Vagina (tissue), 2 donors: ENCODE results near the gene NAPB. TPM values are rescaled to one million over a fixed set of nuclear protein-coding genes. Genes with fewer than 3 reads are reported as not detected.

Experiments
- DNase-seq, 2 donors: peaks; one replicate each; pipeline ENCODE4 v3.0.0-alpha.2; 2017; ENCODE audit errors: extremely low spot score in 2 of 2
- H3K27ac ChIP-seq: fragments of 200-600 bp; sonication (generic); one replicate; pipeline ENCODE4 v1.5.1; 2019
- H3K27me3 ChIP-seq: fragments of 200-600 bp; sonication (generic); one replicate; pipeline ENCODE4 v1.5.1; 2019
- H3K36me3 ChIP-seq, 2 donors: fragments of 200-600 bp; sonication (generic); one replicate each; pipeline ENCODE4 v1.5.1; 2017 to 2019
- H3K4me1 ChIP-seq: fragments of 200-600 bp; sonication (generic); one replicate; pipeline ENCODE4 v1.5.1; 2019
- H3K4me3 ChIP-seq, 2 donors: fragments of 200-600 bp; sonication (generic); 1 replicate in 1 of 2; 2 replicates in 1 of 2; pipeline ENCODE4 v1.5.1; 2016 to 2019
- H3K9me3 ChIP-seq: fragments of 200-600 bp; sonication (generic); one replicate; pipeline ENCODE4 v1.5.1; 2019
- CTCF ChIP-seq, 3 experiments: fragments of 450-650 bp in 2 of 3; fragments of 200-600 bp in 1 of 3; sonication (generic) in 1 of 3; IDR thresholded peaks; one replicate each; pipeline ENCODE4 v1.5.1; 2017 to 2019; ENCODE audit warnings: antibody characterized with exemption in 3 of 3, mild to moderate bottlenecking in 2 of 3, moderate library complexity in 2 of 3
- POLR2A ChIP-seq, 2 donors: fragments of 450-650 bp; IDR thresholded peaks; one replicate each; pipeline ENCODE4 v1.6.1; 2017; ENCODE audit warnings: antibody characterized with exemption in 2 of 2, mild to moderate bottlenecking in 2 of 2, moderate library complexity in 2 of 2
- POLR2AphosphoS5 ChIP-seq, 2 donors: sonication (generic); formaldehyde crosslinking; IDR thresholded peaks; one replicate each; pipeline ENCODE4 v1.9.0; 2017; ENCODE audit warnings: antibody characterized with exemption in 2 of 2, mild to moderate bottlenecking in 2 of 2, low read depth in 1 of 2; ENCODE audit not compliant: insufficient read depth in 1 of 2
- intact Hi-C: fragments of 100-400 bp; cut with DNase I; formaldehyde crosslinking; loops from one replicate; pipeline ENCODE4 v1.15.1; 2023
- total RNA-seq: library from RNA; depleted of rRNA; stranded (reverse); fragments of >200 nt; gene quantifications from one replicate; pipeline ENCODE4 v1.2.3, GENCODE V29; 2016

Gene NAPB
- total RNA-seq, 1 donor from 2014 or later, result 28.5 TPM

- no peak for DNase-seq
- no peaks in the 10 kb centered on the region for H3K36me3 ChIP-seq
- no peaks in the 10 kb centered on the region for H3K27me3 ChIP-seq
- H3K9me3 ChIP-seq, result no peaks in the 10 kb centered on the region
- H3K27ac ChIP-seq, result no peak overlapping the region
- no peaks in the 10 kb centered on the region for H3K4me1 ChIP-seq
- TF ChIP-seq POLR2A (IDR thresholded peaks at IDR 0.05) (no peak), POLR2AphosphoS5 (IDR thresholded peaks at IDR 0.05; ENCODE audit: insufficient read depth in 1 of 2, low read depth in 1 of 2) (no peak), CTCF (IDR thresholded peaks at IDR 0.05) (no peak)
- no peak overlapping the region for H3K4me3 ChIP-seq
- intact Hi-C loops, result no loop called here
Observed at GRCh38 chr20:23337312-23337711, 84.0 kb downstream of the NAPB start.

DNA sequence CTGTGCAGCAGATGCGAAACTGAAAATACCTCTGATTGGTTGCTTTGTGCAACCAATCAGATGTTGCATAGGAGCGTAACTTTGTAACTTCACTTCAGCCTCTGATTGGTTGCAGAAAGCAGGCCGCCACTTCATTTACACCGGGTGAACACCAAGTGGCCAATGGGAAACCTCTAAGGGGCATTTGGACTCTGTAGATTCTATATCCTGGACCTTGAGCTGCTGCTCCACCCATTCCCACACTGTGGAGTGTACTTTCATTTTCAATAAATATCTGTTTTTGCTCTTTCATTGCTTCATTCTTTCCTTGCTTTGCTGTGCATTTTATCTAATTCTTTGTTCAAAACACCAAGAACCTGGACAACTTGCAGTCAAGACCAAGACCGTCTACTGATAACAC lies 84.8 kb downstream of the NAPB start:
- Histone ChIP-seq H3K4me1 (no peaks in the 10 kb centered on the region), H3K27me3 (no peaks in the 10 kb centered on the region), H3K27ac (no peak overlapping the region), H3K9me3 (no peaks in the 10 kb centered on the region), H3K4me3 (no peak overlapping the region), H3K36me3 (no peaks in the 10 kb centered on the region)
- intact Hi-C loops, result no loop called here
- no peak for TF ChIP-seq CTCF (IDR thresholded peaks at IDR 0.05)
- TF ChIP-seq POLR2AphosphoS5 (IDR thresholded peaks at IDR 0.05; ENCODE audit: insufficient read depth in 1 of 2, low read depth in 1 of 2), result no peak
- TF ChIP-seq POLR2A (IDR thresholded peaks at IDR 0.05), result no peak
- DNase-seq, result no peak

DNA sequence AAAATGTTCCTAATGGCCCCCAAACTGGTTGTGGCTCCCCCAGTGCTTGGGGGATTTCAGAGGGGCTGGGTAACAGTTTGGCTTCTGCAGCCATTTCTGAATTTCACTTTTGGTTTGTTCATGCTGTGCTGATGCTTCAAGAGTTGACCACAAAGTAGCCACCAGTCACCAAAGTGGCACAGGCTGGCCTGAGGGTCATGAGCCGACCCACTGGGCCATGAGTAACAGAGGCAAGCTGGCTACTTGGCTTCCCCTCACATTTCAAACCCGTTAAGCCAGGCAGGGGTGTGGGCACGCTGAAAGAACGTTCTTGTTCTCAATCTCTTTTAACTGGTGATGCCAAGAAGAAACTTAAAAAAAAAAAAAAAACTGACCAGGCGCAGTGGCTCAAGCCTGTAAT lies 85.8 kb downstream of the NAPB start:
- intact Hi-C loops, result no loop called here
- TF ChIP-seq POLR2A (IDR thresholded peaks at IDR 0.05) (no peak), POLR2AphosphoS5 (IDR thresholded peaks at IDR 0.05; ENCODE audit: insufficient read depth in 1 of 2, low read depth in 1 of 2) (no peak), CTCF (IDR thresholded peaks at IDR 0.05) (no peak)
- no peaks in the 10 kb centered on the region for H3K9me3 ChIP-seq
- H3K27ac ChIP-seq, result no peak overlapping the region
- no peak overlapping the region for H3K4me3 ChIP-seq
- H3K4me1 ChIP-seq, result no peaks in the 10 kb centered on the region
- H3K36me3 ChIP-seq, result no peaks in the 10 kb centered on the region
- DNase-seq, result no peak
- H3K27me3 ChIP-seq, result no peaks in the 10 kb centered on the region

DNA sequence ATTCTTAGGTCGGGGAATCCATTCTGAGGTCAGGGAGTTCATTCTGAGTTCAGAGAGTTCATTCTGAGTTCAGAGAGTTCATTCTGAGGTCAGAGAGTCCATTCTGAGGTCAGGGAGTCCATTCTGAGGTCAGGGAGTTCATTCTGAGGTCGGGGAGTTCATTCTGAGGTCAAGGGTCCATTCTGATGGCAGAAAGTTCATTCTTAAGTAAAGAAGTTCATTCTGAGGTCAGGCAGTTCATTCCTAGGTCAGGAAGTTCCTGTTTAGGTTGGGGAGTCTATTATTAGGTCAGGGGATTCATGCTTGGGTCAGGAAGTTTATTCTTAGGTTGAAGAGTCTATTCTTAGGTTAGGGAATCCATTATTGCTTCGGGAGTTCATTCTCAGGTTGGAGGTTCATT lies 87.2 kb downstream of the NAPB start:
- Histone ChIP-seq H3K36me3 (no peaks in the 10 kb centered on the region), H3K27me3 (no peaks in the 10 kb centered on the region), H3K9me3 (no peaks in the 10 kb centered on the region), H3K4me1 (no peaks in the 10 kb centered on the region), H3K27ac (no peak overlapping the region), H3K4me3 (no peak overlapping the region)
- no peak for DNase-seq
- intact Hi-C loops, result no loop called here
- TF ChIP-seq POLR2A (IDR thresholded peaks at IDR 0.05) (no peak), CTCF (IDR thresholded peaks at IDR 0.05) (no peak), POLR2AphosphoS5 (IDR thresholded peaks at IDR 0.05; ENCODE audit: insufficient read depth in 1 of 2, low read depth in 1 of 2) (no peak)

- no peaks in the 10 kb centered on the region for H3K36me3 ChIP-seq
- TF ChIP-seq CTCF (IDR thresholded peaks at IDR 0.05) (no peak), POLR2A (IDR thresholded peaks at IDR 0.05) (no peak), POLR2AphosphoS5 (IDR thresholded peaks at IDR 0.05; ENCODE audit: insufficient read depth in 1 of 2, low read depth in 1 of 2) (no peak)
- H3K27me3 ChIP-seq, result no peaks in the 10 kb centered on the region
- no peaks in the 10 kb centered on the region for H3K4me1 ChIP-seq
- DNase-seq, result no peak
- H3K27ac ChIP-seq, result no peak overlapping the region
- H3K9me3 ChIP-seq, result no peaks in the 10 kb centered on the region
- no peak overlapping the region for H3K4me3 ChIP-seq
- intact Hi-C loops, result no loop called here
Observed at GRCh38 chr20:23332467-23332866, 88.8 kb downstream of the NAPB start.
